Activated naive CD4-positive, alpha-beta T cell treated with anti-CD3 and anti-CD28 coated beads, Interleukin-2, amount 50 U/mL, for 24 hours (primary cell): ENCODE measurements around the gene KCNC3.
A peak's percentile ranks its signal among the peaks of the same experiment; 100 is the strongest.
"Not testable (repeated sequence)": the region's sequence is repeated elsewhere in the genome, so short reads cannot be mapped to it uniquely, and the experiment has no call there.

Experiments
- H3K27ac Mint-ChIP-seq: one replicate; pipeline ENCODE4 v1.8.0; 2021; ENCODE audit warnings: mild to moderate bottlenecking, mixed read lengths
- H3K27me3 Mint-ChIP-seq: one replicate; pipeline ENCODE4 v1.8.0; 2021; ENCODE audit warnings: mixed read lengths
- H3K36me3 Mint-ChIP-seq: one replicate; pipeline ENCODE4 v1.8.0; 2021; ENCODE audit warnings: mixed read lengths
- H3K4me1 Mint-ChIP-seq: one replicate; pipeline ENCODE4 v1.8.0; 2021; ENCODE audit warnings: mixed read lengths
- H3K4me3 Mint-ChIP-seq: one replicate; pipeline ENCODE4 v1.8.0; 2021; ENCODE audit warnings: mild to moderate bottlenecking, mixed read lengths
- H3K9me3 Mint-ChIP-seq: one replicate; pipeline ENCODE4 v1.8.0; 2021; ENCODE audit warnings: mixed read lengths

Gene KCNC3

DNA sequence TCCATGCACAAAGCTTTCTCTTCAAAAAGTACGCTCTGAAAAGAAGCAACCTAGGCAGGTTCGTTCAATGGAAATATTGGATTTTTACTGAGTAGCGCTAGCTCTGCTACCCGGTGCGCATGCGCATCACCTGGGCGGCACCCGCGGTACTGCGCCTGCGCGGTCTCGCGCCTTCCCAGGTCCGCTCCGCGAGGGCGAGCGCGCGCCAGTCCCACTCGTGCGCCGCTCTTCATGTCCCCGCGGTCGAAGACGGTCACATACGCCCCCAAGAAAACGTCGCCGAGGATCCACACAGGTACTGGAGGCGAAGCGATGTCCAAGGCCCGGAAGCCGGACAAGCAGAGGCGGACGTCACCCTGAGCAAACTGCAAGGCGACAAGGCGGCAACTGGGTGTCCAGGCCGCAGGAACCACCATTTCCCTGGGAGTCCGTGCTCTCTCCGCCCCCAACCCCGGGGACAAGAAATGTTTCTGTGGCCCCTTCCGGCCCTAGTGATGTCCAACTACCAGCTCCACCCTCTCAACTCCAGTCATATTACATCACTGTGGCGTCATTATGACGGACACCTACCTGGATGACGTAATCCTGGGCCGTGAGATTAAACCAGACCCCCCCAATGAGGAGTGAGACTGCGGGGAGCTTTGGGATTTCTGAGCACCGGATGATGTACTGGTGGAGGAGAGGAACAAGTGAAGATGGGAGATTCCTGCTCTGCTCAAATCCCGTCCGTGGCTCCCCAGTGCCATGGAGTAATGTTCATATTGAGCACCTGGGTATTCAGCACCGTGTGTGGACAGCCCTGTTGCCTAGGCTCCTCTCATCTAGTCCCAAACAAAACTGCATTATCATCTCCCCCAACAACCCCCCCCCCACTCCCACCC lies 4.8 kb upstream of the KCNC3 start:
- Mint-ChIP-seq H3K36me3 (peaks cover 6% of the 10 kb centered on the region), H3K4me3 (peak overlapping the region; percentile 89), H3K27me3 (peaks cover 26% of the 10 kb centered on the region), H3K9me3 (no peaks in the 10 kb centered on the region), H3K4me1 (peaks cover 50% of the 10 kb centered on the region), H3K27ac (peak overlapping the region; percentile 93)

DNA sequence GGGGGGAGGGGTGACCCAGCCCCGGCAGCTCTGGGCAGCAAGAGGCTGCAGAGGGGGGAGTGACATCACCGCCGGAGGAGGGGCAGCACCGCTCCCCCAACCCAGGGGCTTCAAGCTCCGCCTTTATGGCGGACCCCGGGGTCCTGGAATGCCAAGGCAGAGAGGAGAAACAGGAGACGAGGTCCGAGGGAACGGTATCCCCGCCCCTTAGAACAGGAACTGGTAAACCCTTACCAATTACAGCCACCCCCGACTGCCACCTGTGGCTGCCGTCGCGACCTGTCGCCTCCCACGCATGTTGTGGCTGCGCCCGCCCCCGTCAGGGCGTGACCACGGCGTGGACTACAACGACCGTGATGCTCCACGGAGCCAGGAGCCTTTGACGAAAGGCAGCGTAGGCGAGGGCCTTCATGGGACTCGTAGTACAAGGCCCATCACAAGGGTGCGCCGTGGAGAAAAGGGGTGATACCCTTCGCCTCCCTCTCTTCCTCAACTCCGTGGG lies 4.1 kb upstream of the KCNC3 start:
- Mint-ChIP-seq H3K9me3 (no peaks in the 10 kb centered on the region), H3K4me3 (peak overlapping the region; percentile 89), H3K27ac (peak overlapping the region; percentile 93), H3K36me3 (peaks cover 6% of the 10 kb centered on the region), H3K4me1 (peaks cover 50% of the 10 kb centered on the region), H3K27me3 (peaks cover 26% of the 10 kb centered on the region)

DNA sequence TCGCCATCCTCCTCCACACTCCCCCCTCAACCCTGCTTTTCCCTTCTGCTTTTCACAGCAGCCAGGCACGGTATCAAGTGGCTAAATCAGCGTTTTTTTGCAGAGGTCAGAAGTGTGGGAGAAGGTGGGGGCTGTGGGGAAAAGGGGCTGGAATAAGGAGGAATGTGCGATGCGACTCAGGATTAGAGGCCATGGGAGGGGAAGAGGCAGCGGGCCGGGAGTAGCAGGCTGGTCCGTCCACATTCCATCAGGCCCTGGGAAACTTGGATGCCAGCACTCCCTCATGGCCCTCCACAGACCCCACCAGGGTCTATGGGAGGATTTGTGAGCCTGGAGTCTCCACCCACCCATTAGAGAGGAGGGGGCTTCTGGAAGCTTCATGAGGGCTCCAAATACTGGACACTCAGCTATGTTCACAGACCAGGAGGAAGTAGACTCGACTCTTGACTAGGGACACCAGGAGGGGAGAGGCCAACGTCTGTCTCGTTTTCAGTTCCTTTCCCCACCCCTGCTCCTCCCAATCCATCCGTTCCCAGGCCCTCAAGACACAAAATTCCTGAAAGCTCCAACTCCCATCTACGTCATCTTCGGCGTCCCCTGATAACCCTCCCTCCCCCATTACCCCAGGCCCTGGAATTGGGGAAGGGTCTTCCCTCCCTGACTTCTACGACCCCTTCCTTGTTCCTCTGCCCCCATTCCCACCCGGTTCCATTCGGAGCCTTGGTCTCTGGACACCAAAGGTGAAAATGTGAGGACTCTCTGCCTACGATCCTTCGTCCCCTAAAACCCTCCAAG lies 3.3 kb upstream of the KCNC3 start:
- Mint-ChIP-seq H3K4me1 (peaks cover 55% of the 10 kb centered on the region), H3K4me3 (peak overlapping the region; percentile 31), H3K27me3 (peaks cover 30% of the 10 kb centered on the region), H3K9me3 (no peaks in the 10 kb centered on the region), H3K27ac (no peak overlapping the region), H3K36me3 (peaks cover 6% of the 10 kb centered on the region)

DNA sequence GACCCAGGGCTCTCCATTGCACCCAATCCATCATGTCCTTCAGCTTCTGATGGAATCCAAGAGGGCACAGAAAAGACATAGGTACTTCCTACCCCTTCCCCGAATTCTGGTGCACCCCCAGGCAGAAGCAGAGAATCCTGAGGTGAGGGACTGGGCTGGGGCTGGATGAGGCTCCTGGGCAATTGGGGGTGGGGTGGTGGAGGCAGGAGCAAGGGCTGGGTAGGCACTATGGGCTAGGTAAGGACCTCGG lies 2.7 kb upstream of the KCNC3 start:
- H3K9me3 Mint-ChIP-seq, result no peaks in the 10 kb centered on the region
- peaks cover 4% of the 10 kb centered on the region for H3K36me3 Mint-ChIP-seq
- H3K4me3 Mint-ChIP-seq, result peak overlapping the region; percentile 69
- H3K4me1 Mint-ChIP-seq, result peaks cover 60% of the 10 kb centered on the region
- H3K27me3 Mint-ChIP-seq, result peaks cover 35% of the 10 kb centered on the region
- H3K27ac Mint-ChIP-seq, result no peak overlapping the region

DNA sequence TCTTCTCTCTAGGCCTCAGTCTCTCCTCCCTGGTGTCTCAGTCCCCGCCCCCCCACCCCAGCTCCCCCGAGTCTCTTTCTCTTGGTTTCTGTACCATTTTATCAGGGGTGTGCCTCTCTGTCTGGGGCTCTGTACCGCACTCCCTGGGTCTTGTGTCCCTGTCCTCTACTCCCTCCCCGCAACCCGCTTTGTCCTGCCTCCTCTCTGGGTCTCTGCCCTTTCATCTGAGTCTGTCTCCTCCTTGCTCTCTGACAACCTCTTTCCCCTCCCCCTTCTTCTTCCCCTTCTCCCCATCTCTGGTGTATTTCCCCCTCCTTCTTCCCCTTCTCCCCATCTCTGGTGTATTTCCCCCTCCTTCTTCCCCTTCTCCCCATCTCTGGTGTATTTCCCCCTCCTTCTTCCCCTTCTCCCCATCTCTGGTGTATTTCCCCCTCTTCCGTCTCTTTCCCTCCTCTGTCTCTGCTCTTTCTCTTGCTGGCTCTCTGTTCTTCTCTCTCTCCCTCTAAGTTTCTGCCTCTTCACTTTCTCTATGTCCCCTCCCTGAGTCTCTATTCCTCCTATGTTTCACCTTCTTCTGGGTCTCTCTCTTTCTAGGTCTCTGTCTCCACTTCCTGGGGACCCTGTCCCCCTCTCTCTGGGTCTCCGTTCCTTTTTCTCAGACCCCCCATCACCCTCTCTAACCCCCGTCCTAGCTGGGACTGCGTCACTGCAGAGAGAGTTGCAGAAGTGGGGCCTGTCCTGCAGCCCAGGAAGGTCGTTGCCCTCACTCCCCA lies 2.2 kb upstream of the KCNC3 start:
- H3K4me1 Mint-ChIP-seq, result peaks cover 65% of the 10 kb centered on the region
- no peak overlapping the region for H3K27ac Mint-ChIP-seq
- peaks cover 40% of the 10 kb centered on the region for H3K27me3 Mint-ChIP-seq
- peak overlapping the region; percentile 69 for H3K4me3 Mint-ChIP-seq
- H3K36me3 Mint-ChIP-seq, result peaks cover 4% of the 10 kb centered on the region
- H3K9me3 Mint-ChIP-seq, result no peaks in the 10 kb centered on the region

DNA sequence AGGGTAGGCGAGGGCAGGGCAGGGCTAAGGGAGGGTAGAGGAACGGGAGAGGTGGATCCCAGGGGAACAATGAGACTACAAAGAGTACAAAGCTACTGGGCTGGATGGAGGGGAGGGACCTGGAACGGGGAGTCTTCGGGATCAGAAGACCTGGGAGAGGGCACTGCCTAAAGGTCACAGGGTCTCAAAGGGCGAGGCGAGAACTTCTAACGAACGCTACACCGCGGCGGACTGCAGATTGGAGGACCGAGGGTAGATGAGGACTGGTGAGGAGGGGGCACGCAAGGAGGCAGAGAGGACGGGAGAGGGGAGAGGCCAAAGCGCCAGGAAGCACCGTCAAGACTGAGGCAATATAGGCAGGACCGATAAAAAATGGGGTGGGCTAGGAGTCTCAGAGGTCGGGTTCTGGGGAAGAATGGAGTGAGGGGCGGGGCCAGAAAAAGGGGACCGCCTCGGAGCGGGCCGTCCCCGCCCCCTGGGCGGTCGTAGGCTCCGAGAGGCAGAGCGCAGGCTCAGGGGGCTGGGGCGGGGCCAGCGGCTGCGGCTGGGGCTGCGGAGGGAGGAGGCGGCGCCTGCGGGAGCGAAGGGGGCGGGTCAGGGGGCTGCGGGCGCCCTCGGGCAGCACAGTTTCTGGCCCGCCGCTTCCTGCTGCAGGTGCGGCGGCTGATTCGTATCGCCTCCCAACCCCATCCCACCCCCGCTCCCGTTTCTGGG lies 1.3 kb upstream of the KCNC3 start:
- H3K9me3 Mint-ChIP-seq, result no peaks in the 10 kb centered on the region
- peak overlapping the region; percentile 53 for H3K27ac Mint-ChIP-seq
- H3K36me3 Mint-ChIP-seq, result peaks cover 4% of the 10 kb centered on the region
- peak overlapping the region; percentile 85 for H3K4me3 Mint-ChIP-seq
- peaks cover 37% of the 10 kb centered on the region for H3K27me3 Mint-ChIP-seq
- H3K4me1 Mint-ChIP-seq, result peaks cover 64% of the 10 kb centered on the region

DNA sequence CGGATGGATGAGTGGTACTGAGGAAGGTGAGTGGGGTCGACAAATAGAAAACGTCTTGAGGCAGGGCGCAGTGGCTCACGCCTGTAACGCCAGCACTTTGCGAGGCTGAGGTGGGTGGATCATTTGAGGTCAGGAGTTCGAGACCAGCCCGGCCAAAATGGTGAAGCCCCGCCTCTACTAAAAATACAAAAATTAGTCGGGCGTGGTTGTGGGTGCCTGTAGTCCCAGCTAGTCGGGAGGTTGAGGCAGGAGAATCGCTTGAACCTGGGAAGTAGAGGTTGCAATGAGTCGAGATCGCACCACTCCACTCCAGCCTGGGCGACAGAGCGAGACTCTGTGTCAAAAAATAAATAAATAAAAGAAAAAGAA lies 733 bp upstream of the KCNC3 start:
- peaks cover 33% of the 10 kb centered on the region for H3K27me3 Mint-ChIP-seq
- peak overlapping the region; percentile 85 for H3K4me3 Mint-ChIP-seq
- H3K9me3 Mint-ChIP-seq, H3K36me3 Mint-ChIP-seq: not testable (repeated sequence)
- peaks cover 60% of the 10 kb centered on the region for H3K4me1 Mint-ChIP-seq
- H3K27ac Mint-ChIP-seq, result peak overlapping the region; percentile 84

DNA sequence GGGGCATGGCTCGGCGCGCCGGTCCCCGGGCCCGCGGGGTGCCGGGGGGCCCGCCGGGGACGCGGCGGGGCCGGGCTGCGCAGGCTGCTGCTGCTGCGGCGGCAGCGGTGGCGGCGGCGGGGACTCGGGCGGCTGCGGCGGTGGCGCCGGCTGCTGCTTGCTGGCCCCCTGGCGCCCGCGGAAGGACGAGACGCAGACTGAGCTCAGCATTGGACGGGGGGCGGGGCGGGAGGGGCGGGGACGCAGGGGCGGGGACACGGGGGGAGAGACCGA lies 368 bp downstream of the KCNC3 start:
- peaks cover 4% of the 10 kb centered on the region for H3K36me3 Mint-ChIP-seq
- H3K27me3 Mint-ChIP-seq, result peaks cover 33% of the 10 kb centered on the region
- no peak overlapping the region for H3K4me3 Mint-ChIP-seq
- H3K27ac Mint-ChIP-seq, result no peak overlapping the region
- no peaks in the 10 kb centered on the region for H3K9me3 Mint-ChIP-seq
- peaks cover 57% of the 10 kb centered on the region for H3K4me1 Mint-ChIP-seq

DNA sequence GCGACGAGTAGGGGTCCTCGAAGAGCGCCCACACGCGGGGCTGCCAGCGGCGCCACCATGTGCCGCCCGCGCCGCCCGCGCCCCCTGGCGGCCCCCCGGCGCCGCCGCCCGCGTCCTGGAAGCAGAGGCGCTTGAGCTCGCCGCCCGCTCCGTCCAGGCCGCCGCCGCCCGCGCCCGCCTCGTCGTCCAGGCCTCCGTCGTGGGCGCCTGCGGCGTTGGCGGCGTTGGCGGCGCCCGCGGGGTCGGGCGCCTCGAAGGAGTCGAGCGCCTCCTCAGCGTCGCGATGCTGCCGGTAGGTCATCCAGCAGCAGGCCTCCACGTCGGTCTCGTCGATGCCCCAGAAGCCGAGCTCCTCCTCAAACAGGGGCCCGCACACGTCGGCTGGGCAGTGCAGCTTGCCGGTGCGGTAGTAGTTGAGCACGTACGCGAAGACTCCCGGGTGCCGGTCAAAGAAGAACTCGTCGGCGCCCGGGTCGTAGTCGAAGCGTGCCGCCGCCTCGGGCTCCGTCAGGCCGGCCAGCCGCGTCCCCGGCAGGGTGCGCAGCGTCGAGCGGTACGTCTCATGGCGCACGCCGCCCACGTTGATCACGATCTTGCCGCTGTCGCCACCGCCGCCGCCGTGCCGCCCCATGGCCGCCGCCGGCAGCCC lies 829 bp downstream of the KCNC3 start:
- Mint-ChIP-seq H3K36me3 (peaks cover 4% of the 10 kb centered on the region), H3K27me3 (peaks cover 33% of the 10 kb centered on the region), H3K4me3 (no peak overlapping the region), H3K27ac (no peak overlapping the region), H3K9me3 (no peaks in the 10 kb centered on the region), H3K4me1 (peaks cover 52% of the 10 kb centered on the region)

DNA sequence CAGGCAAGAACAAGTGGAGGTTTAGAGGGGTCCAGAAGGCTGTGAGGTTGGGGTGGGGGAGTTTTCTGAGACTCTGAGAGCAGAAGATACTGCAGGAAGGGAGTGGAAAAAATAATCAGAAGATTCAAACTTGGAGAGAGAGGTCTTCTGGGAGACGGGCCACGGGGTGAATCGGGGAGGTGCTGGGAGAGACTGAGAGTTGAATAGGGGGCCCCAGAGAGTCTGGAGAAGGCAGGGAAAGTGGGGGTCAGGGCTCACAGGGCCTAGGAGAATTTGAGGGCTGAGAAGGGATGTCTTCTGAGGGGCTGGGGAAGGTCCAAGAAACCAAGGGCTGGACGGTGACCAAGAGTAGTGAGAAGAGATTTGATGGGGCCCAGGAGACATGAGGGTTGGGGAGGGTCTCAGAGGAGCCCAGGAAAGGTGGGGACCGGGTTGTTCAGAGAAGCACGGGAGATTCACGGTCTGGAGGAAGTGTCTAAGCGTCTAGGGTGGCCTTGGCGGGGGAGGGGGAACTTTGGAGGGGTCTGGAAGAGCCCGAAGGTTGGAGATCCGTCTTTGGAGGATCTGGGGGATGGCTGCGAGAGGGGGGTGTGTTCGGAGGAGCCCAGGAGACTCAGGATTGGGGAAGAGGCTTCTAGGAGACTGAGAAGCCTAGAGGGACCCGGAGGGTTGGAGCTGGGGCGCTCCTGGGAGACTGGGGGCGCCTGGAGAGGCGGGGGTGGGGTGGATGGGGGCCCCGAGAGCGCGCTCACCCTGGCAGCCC lies 1.5 kb downstream of the KCNC3 start:
- Mint-ChIP-seq H3K27me3 (peaks cover 33% of the 10 kb centered on the region), H3K4me1 (peaks cover 48% of the 10 kb centered on the region), H3K36me3 (peaks cover 4% of the 10 kb centered on the region), H3K4me3 (peak overlapping the region; percentile 31), H3K27ac (no peak overlapping the region), H3K9me3 (no peaks in the 10 kb centered on the region)

DNA sequence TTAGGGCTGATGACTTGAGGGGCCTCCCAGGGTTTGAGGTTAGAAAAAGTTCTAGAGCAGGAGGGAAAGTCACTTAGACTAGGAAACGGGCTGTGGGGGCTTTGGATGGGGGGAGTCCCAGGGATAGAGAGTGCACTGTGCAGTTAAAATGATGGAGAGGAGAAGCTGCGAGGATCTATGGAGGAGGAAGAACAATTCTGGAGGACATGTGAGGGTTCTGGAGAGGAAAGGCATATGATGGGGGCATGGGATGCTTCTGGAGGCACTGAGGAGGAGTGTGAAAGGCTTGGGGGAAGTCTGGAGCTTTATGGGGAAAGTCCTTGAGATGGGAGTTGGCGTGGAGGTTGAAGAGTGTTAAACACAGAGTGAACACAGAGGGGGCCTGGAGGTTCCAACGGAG lies 2.2 kb downstream of the KCNC3 start:
- peaks cover 42% of the 10 kb centered on the region for H3K4me1 Mint-ChIP-seq
- peaks cover 4% of the 10 kb centered on the region for H3K36me3 Mint-ChIP-seq
- H3K9me3 Mint-ChIP-seq, result no peaks in the 10 kb centered on the region
- H3K4me3 Mint-ChIP-seq, result peak overlapping the region; percentile 31
- H3K27ac Mint-ChIP-seq, result peak overlapping the region; percentile 16
- H3K27me3 Mint-ChIP-seq, result peaks cover 32% of the 10 kb centered on the region

DNA sequence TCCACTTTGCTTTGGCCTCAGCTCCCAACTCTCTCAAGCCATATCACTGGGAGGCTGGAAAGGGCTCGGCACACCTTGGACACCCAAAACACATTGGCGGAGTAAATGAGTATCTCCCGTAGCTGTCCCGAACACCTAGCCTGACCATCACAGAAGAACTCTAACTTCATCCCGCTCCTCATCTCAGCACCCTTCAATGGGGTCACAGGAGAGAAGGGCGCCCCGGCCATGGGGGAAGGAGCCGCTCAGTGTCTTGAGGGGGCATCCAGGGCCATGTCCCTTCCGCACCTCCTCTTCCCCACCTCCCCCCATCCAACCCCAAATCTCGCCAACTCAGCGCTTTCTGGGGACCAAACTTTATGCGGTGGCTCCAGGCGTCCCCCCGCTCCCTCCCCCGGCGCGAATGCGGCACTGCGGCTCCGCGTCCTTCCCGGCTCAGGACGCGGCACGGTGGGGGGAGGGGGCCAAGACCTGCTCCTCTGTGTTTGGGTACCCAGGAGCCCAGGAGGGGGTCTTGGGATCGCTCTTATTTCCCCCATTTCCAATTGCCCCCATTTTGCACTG lies 3.0 kb downstream of the KCNC3 start:
- Mint-ChIP-seq H3K27me3 (peaks cover 28% of the 10 kb centered on the region), H3K36me3 (peaks cover 4% of the 10 kb centered on the region), H3K27ac (peak overlapping the region; percentile 23), H3K4me3 (no peak overlapping the region), H3K4me1 (peaks cover 34% of the 10 kb centered on the region), H3K9me3 (no peaks in the 10 kb centered on the region)

DNA sequence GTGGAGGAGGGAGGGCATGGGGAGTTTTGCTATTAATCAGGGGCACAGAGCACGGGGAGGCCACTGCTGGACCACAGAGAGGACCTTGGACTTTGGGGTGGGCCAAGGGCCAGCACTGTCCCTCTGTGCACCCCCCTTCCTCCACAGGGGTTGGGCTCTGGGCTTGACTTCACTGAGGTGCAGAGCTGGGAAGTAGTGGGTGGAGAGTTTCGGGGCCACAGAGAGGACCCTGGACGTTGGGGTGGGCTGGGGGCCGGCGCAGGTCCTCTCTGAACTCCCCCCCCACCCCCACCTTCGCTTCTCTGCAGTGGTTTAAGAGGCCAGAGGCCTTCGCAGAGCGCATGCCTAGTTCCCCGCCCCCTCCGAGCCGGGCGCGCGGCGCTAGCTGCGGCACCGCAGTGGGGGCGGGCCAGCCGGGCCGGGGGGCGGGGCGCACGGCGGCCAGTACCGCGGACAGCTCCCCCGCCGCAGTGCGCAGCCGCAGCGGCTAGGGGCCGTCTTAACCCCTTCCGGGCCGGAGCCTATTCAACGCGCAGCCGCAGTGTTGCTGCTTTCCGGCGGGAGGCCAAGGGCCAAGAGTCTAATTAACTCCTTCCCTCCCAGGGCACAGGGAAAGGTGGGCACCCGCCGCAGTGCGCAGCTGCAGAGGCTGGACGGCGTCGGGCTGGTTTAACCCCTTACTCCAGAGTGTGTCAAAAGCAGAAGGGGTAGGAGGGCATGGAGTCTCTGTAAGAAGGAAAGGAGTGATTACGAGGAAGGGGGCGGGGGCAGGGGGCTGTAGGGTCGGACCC lies 3.7 kb downstream of the KCNC3 start:
- Mint-ChIP-seq H3K36me3 (peaks cover 4% of the 10 kb centered on the region), H3K4me1 (peaks cover 29% of the 10 kb centered on the region), H3K4me3 (no peak overlapping the region), H3K9me3 (no peaks in the 10 kb centered on the region), H3K27ac (no peak overlapping the region), H3K27me3 (peaks cover 28% of the 10 kb centered on the region)
